Keratinocyte (primary cell): ENCODE measurements around the gene NRSN1. TPM values are rescaled to one million over a fixed set of nuclear protein-coding genes. Genes with fewer than 3 reads are reported as not detected.

Experiments used
- DNase-seq: peaks from one replicate; pipeline ENCODE4 v3.0.0-alpha.2; 2011; ENCODE audit warnings: low read depth, missing footprints, low spot score
- FAIRE-seq: peaks from 2 replicates; lab custom pipeline; 2011; peaks lifted over from hg19 to GRCh38; lab: Jason Lieb, UNC
- H2AFZ ChIP-seq: 2 replicates; pipeline ENCODE4 v1.6.0; 2012; ENCODE audit warnings: low read length, control low read depth, inconsistent platforms; ENCODE audit not compliant: control insufficient read depth
- H3K27ac ChIP-seq: 2 replicates; pipeline ENCODE4 v1.5.1; 2011; ENCODE audit warnings: low read length; ENCODE audit not compliant: control insufficient read depth, insufficient read depth
- H3K27me3 ChIP-seq: 3 replicates; pipeline ENCODE4 v1.6.0; 2011; ENCODE audit warnings: low read length; ENCODE audit not compliant: control insufficient read depth, insufficient read depth; ENCODE audit errors: extremely low read depth
- H3K36me3 ChIP-seq, 2 experiments: 2 replicates in 1 of 2; 3 replicates in 1 of 2; pipeline ENCODE4 v1.5.1; 2011; ENCODE audit warnings: low read length in 2 of 2, mild to moderate bottlenecking in 1 of 2; ENCODE audit not compliant: control insufficient read depth in 2 of 2, insufficient read depth in 2 of 2; ENCODE audit errors: extremely low read depth in 1 of 2
- H3K4me1 ChIP-seq: 3 replicates; pipeline ENCODE4 v1.5.1; 2011; ENCODE audit warnings: low read length; ENCODE audit not compliant: control insufficient read depth, insufficient read depth; ENCODE audit errors: extremely low read depth
- H3K4me2 ChIP-seq: 3 replicates; pipeline ENCODE4 v1.6.0; 2011; ENCODE audit warnings: low read depth, low read length; ENCODE audit not compliant: control insufficient read depth, insufficient read depth; ENCODE audit errors: extremely low read depth
- H3K4me3 ChIP-seq, 3 experiments: fragments of 200-600 bp in 1 of 3; sonication (generic) in 1 of 3; 2 replicates in 2 of 3; 3 replicates in 1 of 3; pipeline ENCODE4 v1.5.1; 2011 to 2016; ENCODE audit warnings: low read length in 3 of 3, mild to moderate bottlenecking in 3 of 3, control low read depth in 2 of 3, inconsistent platforms in 1 of 3, low read depth in 1 of 3, mixed read lengths in 1 of 3, mixed run types in 1 of 3, moderate library complexity in 1 of 3; ENCODE audit not compliant: control insufficient read depth in 2 of 3, insufficient read depth in 2 of 3; ENCODE audit errors: extremely low read depth in 1 of 3
- H3K79me2 ChIP-seq: 2 replicates; pipeline ENCODE4 v1.6.0; 2012; ENCODE audit warnings: low read length; ENCODE audit not compliant: control insufficient read depth, insufficient read depth
- H3K9ac ChIP-seq: 3 replicates; pipeline ENCODE4 v1.6.0; 2011; ENCODE audit warnings: low read length; ENCODE audit not compliant: control insufficient read depth, insufficient read depth; ENCODE audit errors: extremely low read depth
- H3K9me1 ChIP-seq: 3 replicates; pipeline ENCODE4 v1.6.0; 2011; ENCODE audit warnings: low read length; ENCODE audit not compliant: control insufficient read depth, insufficient read depth; ENCODE audit errors: extremely low read depth
- H3K9me3 ChIP-seq: 2 replicates; pipeline ENCODE4 v1.5.1; 2012; ENCODE audit warnings: low read depth, low read length; ENCODE audit not compliant: control insufficient read depth
- H4K20me1 ChIP-seq: 3 replicates; pipeline ENCODE4 v1.6.0; 2011; ENCODE audit warnings: low read length; ENCODE audit not compliant: control insufficient read depth, insufficient read depth; ENCODE audit errors: extremely low read depth
- EZH2 ChIP-seq: IDR thresholded peaks from one replicate; pipeline ENCODE4 v1.6.1; 2012; ENCODE audit warnings: inconsistent platforms, mild to moderate bottlenecking, low read length, moderate library complexity
- dilution Hi-C: fragments of 300-500 bp; cut with MboI; formaldehyde crosslinking; loops from one replicate; pipeline ENCODE4 v1.7.0; 2020; ENCODE audit warnings: low sequenced_read_pairs; ENCODE audit not compliant: extremely low pct_ligation_motif_present
- polyA plus RNA-seq, 5 experiments: library from polyadenylated mRNA; depleted of rRNA in 3 of 5; stranded (reverse) in 3 of 5; stranded (forward) in 1 of 5; unstranded in 1 of 5; fragments of >200 nt; gene quantifications; 1 replicate in 1 of 5; 2 replicates in 3 of 5; 3 replicates in 1 of 5; pipeline versions ENCODE4 v1.2.1 to v1.2.3, GENCODE V29; 2011 to 2012; ENCODE audit warnings: missing spikeins in 2 of 5, low read depth in 1 of 5, low replicate concordance in 1 of 5
- TF ChIP-seq, protein P1 (sequence below), 3 experiments: IDR thresholded peaks in 1 of 3; conservative IDR thresholded peaks in 1 of 3; optimal IDR thresholded peaks in 1 of 3; 2 replicates in 2 of 3; 3 replicates in 1 of 3; pipeline versions ENCODE3 to v1.5.1; 2011; ENCODE audit warnings: low read length in 3 of 3, mild to moderate bottlenecking in 3 of 3, moderate library complexity in 2 of 3, control low read depth in 1 of 3, inconsistent platforms in 1 of 3; ENCODE audit not compliant: insufficient read depth in 2 of 3; ENCODE audit errors: extremely low read depth in 1 of 3

The NRSN1 gene
- polyA plus RNA-seq, 1 donor (not counting 4 experiments of a cell fraction or from before 2014, with no cell fraction given), result not detected

DNA sequence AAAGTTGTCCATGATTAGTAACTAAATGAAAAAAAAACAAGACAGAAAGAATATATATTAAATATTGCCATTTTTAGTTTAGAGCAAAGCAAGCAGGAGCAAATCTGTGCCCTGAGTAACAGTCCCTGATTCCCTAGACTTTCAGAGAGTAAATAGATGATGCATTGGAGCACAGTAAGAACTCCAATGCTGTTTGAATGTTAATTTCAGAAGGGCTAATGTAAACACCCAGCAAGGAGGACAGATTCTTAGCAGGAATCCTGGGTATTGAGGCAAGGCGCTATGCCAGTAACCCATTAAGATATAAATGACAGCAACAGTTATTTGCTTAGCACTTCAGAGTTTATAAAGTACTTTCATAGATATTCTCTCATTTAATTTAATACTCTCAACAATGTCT, 15.6 kb upstream of the NRSN1 start:
- FAIRE-seq (no peak), DNase-seq (no peak)
- Histone ChIP-seq H4K20me1 (no peaks in the 10 kb centered on the region), H2AFZ (no peak overlapping the region), H3K27ac (no peak overlapping the region), H3K9me1 (no peaks in the 10 kb centered on the region), H3K27me3 (no peaks in the 10 kb centered on the region), H3K9me3 (no peaks in the 10 kb centered on the region), H3K4me2 (no peak overlapping the region), H3K4me1 (no peaks in the 10 kb centered on the region), H3K9ac (no peak overlapping the region), H3K36me3 (no peaks in the 10 kb centered on the region), H3K4me3 (no peak overlapping the region), H3K79me2 (no peaks in the 10 kb centered on the region)
- TF ChIP-seq, protein P1, sequence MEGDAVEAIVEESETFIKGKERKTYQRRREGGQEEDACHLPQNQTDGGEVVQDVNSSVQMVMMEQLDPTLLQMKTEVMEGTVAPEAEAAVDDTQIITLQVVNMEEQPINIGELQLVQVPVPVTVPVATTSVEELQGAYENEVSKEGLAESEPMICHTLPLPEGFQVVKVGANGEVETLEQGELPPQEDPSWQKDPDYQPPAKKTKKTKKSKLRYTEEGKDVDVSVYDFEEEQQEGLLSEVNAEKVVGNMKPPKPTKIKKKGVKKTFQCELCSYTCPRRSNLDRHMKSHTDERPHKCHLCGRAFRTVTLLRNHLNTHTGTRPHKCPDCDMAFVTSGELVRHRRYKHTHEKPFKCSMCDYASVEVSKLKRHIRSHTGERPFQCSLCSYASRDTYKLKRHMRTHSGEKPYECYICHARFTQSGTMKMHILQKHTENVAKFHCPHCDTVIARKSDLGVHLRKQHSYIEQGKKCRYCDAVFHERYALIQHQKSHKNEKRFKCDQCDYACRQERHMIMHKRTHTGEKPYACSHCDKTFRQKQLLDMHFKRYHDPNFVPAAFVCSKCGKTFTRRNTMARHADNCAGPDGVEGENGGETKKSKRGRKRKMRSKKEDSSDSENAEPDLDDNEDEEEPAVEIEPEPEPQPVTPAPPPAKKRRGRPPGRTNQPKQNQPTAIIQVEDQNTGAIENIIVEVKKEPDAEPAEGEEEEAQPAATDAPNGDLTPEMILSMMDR (optimal IDR thresholded peaks at IDR 0.05 in 1 of 3, IDR thresholded peaks at IDR 0.05 in 1 of 3, conservative IDR thresholded peaks at IDR 0.05 in 1 of 3; ENCODE audit: extremely low read depth in 1 of 3, insufficient read depth in 2 of 3, low read length in 3 of 3), result no peak
- no peak for TF ChIP-seq EZH2
- dilution Hi-C loops, result no loop called here

DNA sequence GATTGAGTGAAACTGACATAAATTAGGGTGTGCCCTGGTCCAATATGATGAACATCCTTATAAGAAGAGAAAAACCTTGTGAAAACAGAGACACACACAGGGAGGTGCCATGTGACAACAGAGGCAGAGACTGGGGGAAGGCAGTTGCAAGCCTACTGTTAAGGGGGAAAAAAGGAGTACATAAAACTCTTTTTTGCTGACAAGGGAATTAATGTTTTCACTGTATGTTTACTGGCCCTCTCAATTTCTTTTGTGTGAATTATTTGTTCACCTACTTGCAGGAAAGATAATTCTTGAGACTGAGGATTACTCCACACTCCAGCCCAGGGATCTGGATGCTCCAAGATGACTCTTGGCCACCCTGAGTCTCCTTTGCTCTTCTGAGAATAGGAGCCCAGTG, 12.1 kb upstream of the NRSN1 start:
- FAIRE-seq (no peak), DNase-seq (no peak)
- no peaks in the 10 kb centered on the region for H4K20me1 ChIP-seq
- no peak overlapping the region for H3K4me2 ChIP-seq
- H3K4me1 ChIP-seq, result no peaks in the 10 kb centered on the region
- no peaks in the 10 kb centered on the region for H3K9me1 ChIP-seq
- H3K27ac ChIP-seq, result no peak overlapping the region
- no peaks in the 10 kb centered on the region for H3K36me3 ChIP-seq
- no peaks in the 10 kb centered on the region for H3K9me3 ChIP-seq
- H3K4me3 ChIP-seq, result no peak overlapping the region
- dilution Hi-C loops, result no loop called here
- H3K79me2 ChIP-seq, result no peaks in the 10 kb centered on the region
- TF ChIP-seq, protein P1 (optimal IDR thresholded peaks at IDR 0.05 in 1 of 3, IDR thresholded peaks at IDR 0.05 in 1 of 3, conservative IDR thresholded peaks at IDR 0.05 in 1 of 3; ENCODE audit: extremely low read depth in 1 of 3, insufficient read depth in 2 of 3, low read length in 3 of 3), result no peak
- TF ChIP-seq EZH2, result no peak
- H2AFZ ChIP-seq, result no peak overlapping the region
- no peaks in the 10 kb centered on the region for H3K27me3 ChIP-seq
- no peak overlapping the region for H3K9ac ChIP-seq
